Posterior vena cava (tissue), 2 donors: ENCODE results near the gene STK40. TPM values are rescaled to one million over a fixed set of nuclear protein-coding genes. Genes with fewer than 3 reads are reported as not detected.

ENCODE experiments used
- DNase-seq: peaks from one replicate; pipeline ENCODE4 v3.0.0-alpha.2; 2020; ENCODE audit warnings: low spot score
- intact Hi-C, 2 donors: fragments of 100-400 bp; cut with DNase I; formaldehyde crosslinking; loops; one replicate each; pipeline versions ENCODE4 v1.14.1 to v1.14.2; 2022 to 2023
- total RNA-seq, 2 donors: library from RNA; stranded (reverse); fragmentation: NEBNext Ultra II Directional; extraction: Animal tissue kit (Norgen Biotek cat#: 25700); gene quantifications; one replicate each; pipeline ENCODE4 v1.2.1, GENCODE V29; 2021
- donor health status: DM: yes; HTN: yes; CAD: no.
- donor health status: DM: yes; HTN: yes; CAD: no.

STK40 gene
- total RNA-seq, 2 donors from 2014 or later: 68.5 to 94.8 TPM

DNA sequence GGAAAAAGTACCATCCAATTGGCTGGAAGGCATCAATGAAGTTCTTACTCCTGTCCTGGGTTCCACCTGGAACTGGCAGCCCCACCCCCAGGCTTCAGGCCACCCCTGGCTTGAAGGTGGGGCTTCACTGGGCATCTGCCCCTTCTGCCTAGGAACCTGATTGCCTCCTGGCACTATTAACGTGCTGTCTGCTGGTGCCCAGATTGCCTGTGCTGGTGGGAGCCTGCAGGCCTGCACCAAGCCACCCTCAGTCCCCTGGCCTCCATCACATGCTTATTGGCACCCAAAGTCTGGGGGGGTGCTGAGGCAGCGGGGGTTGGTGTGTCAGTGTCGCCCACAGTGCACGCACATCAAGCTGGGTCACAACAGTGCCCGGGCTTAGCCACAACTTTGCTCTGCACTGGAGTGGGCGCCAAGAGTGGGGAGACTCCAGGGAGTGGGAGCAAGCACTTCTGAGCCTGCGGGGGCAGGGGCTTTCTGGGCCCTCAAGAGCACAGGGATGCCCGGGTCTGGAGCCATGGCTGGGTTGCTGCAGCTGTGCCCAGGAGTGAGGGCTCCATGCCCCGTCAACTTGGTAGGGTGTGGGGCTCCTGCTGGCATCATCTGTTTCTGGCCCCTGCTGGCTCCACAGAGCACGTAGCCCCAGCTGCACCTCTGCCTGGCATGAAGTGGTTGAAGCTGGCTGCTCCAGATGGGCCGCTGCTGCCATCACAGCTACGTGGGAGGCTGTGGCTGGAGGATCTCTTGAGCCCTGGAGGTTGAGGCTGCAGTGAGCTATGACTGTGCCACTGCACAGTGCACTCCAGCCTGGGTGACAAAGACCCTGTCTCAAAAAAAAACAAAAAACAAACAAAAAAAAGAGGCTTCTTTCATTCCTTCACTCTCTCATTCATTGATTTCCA, 16.1 kb upstream of the STK40 start:
- intact Hi-C loops: no loop called here
- no peak for DNase-seq

DNA sequence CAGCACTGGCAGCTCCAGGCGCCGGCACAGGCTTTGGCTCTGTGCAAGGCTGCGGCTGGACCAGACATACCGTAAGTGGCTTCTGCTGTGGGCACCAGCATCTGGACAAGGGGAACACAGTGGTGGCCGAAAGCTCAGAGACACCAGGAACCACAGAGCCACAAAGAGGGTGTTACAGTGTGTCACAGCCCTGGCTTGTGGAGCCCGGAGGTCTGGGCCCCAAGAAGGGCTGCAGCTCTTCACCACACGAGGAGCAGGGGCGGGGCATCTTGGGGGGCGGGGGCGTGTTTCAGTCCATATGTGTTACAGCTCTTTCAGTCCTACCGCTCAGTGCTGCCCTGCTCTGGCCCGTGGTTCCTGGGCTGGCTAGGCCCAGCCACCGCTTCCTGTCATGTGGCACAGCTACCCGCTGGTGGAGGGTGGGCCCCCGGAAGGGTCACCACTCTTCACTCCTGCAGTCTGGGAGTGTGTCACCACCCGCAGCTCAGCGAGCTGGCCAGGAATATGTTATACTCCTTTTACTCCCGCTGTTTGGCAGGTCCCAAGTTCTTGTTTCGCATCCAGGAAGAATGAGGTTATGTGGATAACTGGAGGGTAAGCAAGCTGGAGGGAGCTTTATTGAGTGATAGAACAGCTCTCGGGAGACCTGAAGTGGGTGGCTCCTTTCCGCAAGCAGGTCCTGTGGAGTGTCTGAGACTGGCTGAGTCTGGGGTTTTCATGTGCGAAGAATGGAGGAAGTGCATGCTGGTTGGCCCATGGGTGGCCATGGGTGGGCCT, 15.3 kb upstream of the STK40 start:
- intact Hi-C loops: no loop called here
- peak; percentile 95 for DNase-seq

DNA sequence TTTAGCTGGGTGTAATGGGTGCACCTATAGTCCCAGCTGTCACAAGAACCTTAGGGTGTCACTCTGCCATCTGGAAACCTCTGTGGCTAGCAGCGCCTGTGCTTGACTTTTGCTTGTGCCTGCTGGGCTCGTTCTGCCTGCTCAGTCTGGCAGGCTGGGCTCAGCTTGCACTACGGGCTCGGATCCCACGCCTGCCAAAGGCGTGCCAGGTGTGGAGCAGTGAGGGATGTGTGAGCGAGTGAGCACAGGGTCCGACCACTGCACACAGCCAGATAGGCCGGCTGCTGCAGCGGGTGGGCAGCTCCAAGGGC, 14.7 kb upstream of the STK40 start:
- intact Hi-C loops: no loop called here
- no peak for DNase-seq

DNA sequence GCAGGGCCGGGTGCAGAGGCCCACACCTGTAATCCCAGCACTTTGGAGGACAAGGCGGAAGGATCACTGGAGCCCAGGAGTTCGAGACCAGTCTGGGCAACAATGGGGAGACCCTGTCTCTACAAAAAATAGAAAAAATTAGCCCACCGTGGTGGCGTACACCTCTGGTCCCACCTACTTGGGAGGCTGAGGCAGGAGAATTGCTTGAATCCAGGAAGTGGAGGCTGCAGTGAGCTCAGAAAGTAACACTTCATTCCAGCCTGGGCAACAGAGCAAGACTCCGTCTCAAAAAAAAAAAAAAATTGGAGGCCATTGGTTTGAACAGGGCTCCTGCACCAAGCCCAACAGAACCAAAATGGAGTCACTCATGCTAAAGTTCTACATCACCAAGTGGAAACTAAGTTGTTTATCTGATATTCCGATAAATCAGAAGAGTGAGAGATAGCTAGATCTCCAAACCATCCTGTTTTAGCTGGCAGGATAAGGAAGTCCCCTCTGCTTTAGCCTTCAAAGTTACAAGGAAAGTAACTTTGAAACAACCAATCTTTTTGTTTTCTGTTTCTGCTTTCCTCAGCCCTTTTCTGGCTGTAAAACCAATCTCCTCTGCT, 12.8 kb upstream of the STK40 start:
- no peak for DNase-seq
- intact Hi-C loops: no loop called here

DNA sequence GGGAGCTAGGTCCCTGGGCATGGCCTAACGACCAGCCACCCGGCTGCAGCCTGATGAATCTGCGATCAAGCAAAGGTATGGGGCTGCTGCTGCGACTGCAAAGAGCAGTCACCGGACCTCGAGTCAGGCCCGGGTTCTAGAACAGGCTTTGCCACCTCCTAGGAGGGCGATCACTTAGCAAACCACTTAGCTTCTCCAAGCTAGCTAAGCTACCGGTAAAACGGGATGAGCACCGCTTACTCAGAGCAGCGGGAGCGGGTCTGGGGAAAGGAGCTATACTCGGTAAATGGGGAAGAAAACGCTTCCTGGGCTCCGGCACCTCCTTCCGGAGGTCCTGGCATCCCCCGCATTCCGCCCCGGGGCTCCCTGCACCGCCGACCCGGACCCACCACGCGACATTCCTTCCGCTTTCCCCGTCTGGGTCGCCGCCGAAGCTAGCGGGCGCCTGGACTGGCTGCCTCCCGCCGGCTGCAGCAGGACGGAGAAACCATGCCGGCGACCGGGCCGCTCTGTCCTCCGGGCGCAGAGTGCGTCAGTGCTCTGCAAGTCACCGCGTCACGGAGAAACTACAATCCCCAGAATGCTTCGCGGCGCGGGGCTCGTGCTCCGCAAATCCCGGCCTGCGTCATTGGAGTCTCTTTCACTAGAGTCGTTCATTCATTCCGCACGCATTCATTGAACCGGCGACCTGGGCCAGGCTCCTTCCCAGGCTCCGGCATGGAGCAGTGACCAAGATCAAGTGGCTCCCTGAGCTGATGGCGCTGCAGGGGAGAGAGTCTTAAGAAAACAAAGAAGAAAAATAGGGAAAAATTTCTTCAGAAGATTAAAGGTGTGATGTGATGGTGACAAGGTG, 11.9 kb upstream of the STK40 start, which contains the start of gene LSM10:
Gene LSM10 (minus strand): TSS at position 531 of the 853 bp plus-strand sequence. CDS start 3,779 bp downstream, outside the sequence.
- intact Hi-C loops: no loop called here
- DNase-seq: peak; percentile 98

DNA sequence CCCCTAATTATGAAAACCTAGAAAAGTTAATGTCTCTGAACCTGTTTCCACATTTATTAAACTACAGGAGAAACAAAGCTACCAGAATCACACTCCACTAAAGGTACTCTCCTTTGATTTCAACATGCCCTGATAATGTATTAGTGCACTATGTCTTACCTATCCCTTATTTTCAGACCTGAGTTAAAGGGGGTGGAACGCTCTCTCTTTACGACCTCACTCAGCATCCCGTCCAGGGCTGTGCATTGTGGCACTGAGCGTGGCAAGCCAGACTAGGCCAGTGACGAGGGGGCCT, 11.3 kb upstream of the STK40 start:
- DNase-seq: no peak
- intact Hi-C loops: no loop called here

DNA sequence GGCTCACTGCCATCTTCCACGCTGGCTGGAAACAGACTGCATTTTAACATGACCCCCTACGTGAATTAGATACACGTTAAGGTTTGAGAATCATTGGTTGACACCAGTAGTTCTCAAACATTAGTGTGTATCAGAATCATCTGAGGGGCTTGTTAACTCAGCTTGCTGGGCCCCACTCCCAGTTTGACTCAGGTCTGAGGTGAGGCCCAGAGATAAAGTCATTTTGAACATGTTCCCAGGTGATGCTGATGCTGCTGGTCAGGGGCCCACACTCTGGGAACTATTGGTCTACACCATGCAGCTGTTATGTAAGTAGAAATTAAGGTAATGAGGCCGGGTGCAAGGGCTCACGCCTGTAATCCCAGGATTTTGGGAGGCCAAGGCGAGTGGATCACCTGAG, 10.6 kb upstream of the STK40 start:
- DNase-seq: no peak
- intact Hi-C loops: no loop called here

DNA sequence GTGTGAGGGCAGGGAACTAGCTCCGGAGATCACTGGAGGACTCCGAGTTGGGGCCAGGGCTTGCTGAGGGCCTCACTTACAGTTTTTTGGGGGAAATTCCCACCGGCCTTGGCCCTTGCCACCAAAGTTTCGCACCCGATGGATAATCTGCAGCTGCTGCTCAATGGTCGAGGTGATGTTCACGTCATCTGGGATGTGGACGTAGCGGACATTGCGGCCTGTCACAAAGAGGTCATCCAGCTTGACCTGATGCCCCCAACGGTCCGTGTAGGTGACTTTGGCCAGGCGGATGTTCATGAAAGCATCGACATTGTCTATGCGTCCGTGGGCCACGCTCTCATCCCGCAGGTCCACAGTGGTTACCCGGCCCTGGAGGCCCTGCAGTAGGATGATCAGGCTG, 8.0 kb upstream of the STK40 start:
- DNase-seq: no peak
- intact Hi-C loops: no loop called here

DNA sequence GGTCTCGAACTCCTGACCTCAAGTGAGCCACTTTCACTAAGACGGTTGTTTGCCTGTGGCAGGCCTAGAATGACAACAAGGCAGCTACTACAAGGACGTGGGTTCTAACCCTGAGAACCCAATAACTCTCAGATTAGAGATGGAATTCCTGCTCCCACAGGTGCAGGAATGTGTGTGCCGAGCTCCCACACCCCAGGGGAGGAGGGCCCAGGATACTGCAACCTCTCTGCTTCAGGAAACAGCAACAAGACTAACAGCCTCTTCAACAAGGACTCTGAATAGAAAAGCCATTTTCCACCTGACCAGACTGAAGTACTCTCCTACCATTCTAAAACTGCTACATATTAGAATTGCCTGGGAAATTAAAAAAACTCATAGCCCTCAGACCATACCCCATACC, 7.1 kb upstream of the STK40 start:
- no peak for DNase-seq
- intact Hi-C loops: no loop called here

DNA sequence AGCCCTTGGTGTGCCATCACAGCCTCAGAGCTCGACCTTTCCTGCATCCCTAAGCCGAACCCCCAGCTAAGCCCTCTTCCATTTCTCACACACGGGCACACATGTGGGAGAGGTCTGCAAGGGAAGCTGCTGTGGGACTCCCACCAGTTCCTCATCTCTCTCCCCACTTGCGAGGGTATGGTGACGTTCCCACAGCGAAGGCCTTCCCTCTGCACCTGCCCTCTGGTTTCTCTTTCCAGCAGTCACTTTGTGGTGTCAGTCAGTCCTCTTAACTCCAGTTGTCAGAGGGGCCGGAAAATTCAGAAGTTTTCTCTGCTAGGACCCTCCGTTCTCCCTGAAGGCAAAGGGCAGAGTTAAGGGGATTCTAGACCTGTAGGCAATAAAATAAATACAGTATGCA, 5.5 kb upstream of the STK40 start:
- DNase-seq: no peak
- intact Hi-C loops: no loop called here

DNA sequence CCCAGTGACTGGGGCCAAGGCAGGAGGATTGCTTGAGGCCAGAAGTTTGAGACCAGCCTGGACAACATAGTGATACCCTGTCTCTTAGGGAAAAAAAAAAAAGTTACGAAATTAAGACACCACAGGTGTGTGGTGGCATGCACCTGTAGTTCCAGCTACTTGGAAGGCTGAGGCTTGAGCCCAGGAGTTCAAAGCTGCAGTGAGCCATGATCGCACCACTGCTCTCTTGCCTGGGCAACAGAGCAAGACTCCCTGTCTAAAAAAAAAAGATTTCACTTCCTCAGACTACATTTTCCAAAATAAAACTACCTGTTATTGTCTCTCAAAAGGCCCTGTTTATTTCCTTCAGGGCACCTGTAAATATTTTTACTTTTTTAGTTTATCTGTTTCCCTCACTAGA, 4.7 kb upstream of the STK40 start:
- intact Hi-C loops: no loop called here
- DNase-seq: no peak

DNA sequence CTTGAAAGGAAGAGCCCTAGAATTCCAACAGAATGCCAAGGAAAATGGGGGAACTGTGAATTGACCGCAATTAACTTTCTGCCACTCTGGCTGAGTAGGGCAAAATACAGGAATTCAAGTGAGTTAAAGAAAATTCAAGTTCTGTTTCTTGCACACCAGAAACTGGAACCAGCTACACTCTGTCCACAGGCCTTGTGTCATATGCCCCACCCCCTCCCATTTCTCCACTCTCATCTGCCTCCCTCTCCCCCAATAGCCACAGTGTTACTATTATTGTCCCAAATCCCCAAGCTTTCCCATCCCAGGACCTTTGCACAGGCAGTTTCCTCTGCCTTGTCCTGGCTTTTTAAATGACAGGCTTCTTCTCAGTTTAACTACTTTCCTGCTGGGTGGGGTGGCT, 4.3 kb upstream of the STK40 start:
- DNase-seq: no peak
- intact Hi-C loops: no loop called here

DNA sequence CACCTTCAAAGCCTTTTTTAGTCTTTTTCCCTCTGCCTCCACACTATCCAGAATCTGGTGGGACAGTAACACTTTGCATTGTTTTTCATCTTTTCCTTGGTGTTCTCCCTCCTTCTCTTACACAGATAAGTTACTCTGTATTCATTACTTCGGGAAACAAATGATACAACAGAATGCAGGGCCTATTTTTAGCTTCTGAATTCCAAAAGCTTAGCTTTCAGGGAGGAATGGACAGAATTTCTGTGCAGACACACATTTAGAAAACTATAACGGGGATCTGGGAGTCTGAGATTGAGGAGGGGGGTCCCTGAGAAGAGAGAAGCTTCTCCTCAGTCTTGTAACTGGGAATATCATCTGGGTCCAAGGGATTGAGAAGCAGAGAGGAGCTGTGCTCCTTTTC, 3.5 kb upstream of the STK40 start:
- no peak for DNase-seq
- intact Hi-C loops: no loop called here

DNA sequence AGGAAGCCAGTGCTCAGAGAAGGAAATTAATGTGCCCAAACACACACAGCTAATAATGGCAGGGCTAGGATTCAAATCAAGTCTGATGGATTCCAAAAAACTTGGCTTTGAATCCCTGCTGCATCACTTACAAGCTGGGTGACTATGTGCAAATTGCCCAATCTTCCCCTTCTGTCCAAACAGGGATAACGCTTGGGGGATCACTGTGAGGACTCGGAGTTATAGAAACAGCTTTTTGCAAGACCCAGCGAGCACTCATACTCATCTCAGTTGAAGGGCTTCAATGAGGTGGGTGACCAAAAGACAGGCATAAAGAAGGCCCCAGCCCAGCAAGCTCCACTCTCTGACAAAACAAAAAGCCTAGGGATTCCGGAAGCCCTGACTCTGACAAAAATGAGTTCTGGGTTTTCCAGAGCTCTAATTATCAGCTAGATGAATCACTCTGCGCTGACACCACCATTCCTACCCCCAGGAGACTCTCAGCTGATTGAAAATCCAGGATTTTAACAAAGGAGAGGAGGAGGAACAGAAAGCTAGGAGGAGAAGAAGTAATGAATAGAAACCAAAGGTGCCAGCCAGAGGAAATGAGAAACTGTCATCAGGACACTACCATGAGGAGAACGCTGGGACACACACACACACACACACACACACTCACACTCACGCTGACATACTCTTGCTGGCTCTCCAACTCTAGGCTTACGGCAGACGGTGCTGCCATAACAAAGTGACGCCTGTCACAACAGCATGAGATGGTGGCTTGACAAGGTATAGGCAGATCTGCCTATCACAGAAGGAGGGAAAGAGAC, 1.6 kb upstream of the STK40 start:
- no peak for DNase-seq

DNA sequence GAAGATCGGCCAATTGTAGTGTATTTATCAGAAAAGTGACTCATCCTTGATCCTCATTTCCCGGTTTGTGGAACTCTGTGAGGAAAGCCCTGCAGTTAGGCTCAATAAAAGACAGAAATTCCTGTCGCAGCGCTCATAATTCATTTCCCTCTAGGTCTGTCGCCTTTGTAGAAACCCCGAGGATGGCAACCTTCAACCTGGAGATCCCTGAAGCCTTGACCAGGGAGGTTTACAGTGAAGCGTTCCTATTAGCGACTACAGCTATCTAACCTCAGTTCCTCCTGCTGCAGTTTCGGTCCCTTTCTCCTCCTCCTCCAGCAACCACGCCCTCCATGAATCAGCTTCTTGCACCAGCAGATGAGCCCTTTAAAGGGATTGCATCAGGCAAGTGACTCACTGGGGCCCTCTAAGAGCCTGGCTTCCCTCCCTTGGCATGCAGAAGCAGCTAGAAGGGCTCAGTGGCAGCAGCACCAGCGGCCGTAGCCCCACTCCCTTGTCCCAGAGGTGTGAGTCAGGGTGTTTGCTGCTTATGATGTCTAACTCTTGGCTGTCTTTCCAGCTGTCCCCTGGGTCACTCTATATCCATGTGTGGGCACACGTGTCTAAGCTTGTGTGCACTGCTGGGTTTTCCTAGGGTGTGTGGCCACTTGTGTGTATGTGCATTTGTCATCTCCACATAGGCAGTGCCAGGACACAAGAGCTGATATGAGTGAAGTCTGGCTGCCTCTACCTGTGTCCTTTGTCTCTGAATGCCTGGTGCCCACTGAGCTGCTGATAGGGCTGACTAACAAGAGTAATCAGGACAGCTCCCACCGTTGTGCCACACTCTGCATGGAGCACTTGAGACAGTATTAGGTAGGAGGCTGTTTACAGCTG, 779 bp upstream of the STK40 start:
- intact Hi-C loops: no loop called here
- peak; percentile 98 for DNase-seq

More for the DNA sequence above, 1.6 kb upstream of the STK40 start:
- intact Hi-C loops: no loop called here

DNA sequence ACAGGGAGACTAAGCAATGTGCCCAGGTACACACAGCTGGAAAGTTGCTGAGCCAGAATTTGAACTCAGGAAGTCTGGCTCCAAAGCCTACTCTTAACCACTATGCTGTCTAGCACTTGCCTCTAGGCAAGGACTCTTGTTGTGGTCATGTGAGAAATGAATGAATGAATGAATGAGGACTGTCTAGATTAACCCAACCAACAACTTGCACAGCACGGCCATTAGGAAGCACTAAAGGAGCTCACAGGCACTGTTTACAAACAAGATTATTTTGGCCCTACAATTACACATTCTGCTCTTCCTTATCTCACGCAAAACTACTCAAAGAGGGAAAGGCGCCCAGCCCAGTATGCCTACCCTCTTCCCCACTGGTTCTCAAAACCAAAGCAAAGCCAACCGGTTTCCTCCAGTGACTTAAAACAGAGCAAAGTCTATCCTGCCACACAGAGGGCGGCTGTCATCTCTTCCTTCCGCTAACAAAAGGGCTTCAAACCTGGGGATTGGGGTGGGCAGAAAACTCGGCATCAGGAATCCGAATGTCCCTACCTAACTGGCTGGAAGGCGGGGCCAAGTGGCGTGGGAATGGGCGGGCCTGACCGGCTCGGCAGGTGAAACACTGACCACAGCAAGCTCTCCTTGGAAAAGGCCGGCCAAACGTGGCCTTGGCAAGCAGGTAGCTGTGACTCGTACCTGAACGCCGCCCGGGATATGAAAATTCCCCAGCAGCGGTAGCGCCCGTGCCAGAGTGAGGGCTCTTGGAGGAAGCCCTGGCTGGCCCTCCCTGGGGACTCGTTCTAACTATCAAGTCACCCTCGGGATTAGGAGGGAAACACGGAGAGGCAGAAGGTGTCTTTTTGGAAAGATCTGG, 948 bp downstream of the STK40 start:
- peak; percentile 86 for DNase-seq
- intact Hi-C loops: no loop called here

DNA sequence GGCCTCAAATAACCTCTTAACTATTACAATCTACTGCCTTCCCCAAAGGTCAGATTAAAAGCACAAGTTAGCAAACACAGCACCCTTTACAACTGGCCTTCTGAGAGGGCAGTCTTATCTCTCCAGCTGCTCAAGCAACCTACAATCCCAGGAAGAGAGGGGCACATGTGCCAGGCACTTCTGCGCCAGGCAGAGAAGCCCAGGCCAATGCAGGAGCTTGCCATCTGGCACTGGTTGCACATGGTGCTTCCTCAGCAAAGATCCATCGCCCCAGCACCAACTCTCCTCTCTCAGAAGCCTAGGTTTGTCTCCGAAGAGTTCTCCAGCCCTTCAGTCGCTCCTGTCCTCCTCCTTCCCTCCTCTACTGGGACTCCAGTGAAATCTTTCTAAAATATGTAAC, 2.5 kb downstream of the STK40 start:
- intact Hi-C loops: no loop called here
- DNase-seq: no peak
